Activated T-cell treated with anti-CD3 and anti-CD28 coated beads, Interleukin-2, amount 50 U/mL, for 72 hours (primary cell): ENCODE data around the gene WDPCP. TPM values are rescaled to one million over a fixed set of nuclear protein-coding genes. Genes with fewer than 3 reads are reported as not detected.
A peak's percentile ranks its signal among the peaks of the same experiment; 100 is the strongest.
"Not testable (repeated sequence)": the region's sequence is repeated elsewhere in the genome, so short reads cannot be mapped to it uniquely, and the experiment has no call there.

Source experiments
- ATAC-seq, 2 donors: fragments of 150-1000 bp; cut with Tn5 transposase; replicated peaks in 1 of 2; 2 replicates each; pipeline ENCODE4 v1.10.0; 2021; ENCODE audit warnings: moderate library complexity in 2 of 2, mild to moderate bottlenecking in 1 of 2
- DNase-seq, 2 donors: peaks; one replicate each; pipeline ENCODE4 v3.0.0; 2021 to 2022; ENCODE audit warnings: mixed read lengths in 1 of 2
- H3K27ac Mint-ChIP-seq: one replicate; pipeline ENCODE4 v1.8.0; 2022; ENCODE audit warnings: mild to moderate bottlenecking, moderate library complexity, mixed read lengths
- H3K27me3 Mint-ChIP-seq: one replicate; pipeline ENCODE4 v1.8.0; 2022; ENCODE audit warnings: low read depth, mixed read lengths
- H3K36me3 Mint-ChIP-seq, 2 donors: one replicate each; pipeline ENCODE4 v1.8.0; 2022; ENCODE audit warnings: mixed read lengths in 2 of 2, mild to moderate bottlenecking in 1 of 2; ENCODE audit not compliant: insufficient read depth in 2 of 2
- H3K4me1 Mint-ChIP-seq: one replicate; pipeline ENCODE4 v1.8.0; 2022; ENCODE audit warnings: low read depth, mixed read lengths
- H3K4me3 Mint-ChIP-seq, 2 donors: one replicate each; pipeline ENCODE4 v1.8.0; 2022; ENCODE audit warnings: mild to moderate bottlenecking in 2 of 2, mixed read lengths in 2 of 2, moderate library complexity in 2 of 2
- H3K9me3 Mint-ChIP-seq, 2 donors: one replicate each; pipeline ENCODE4 v1.8.0; 2022; ENCODE audit warnings: mixed read lengths in 2 of 2
- total RNA-seq, 2 donors: library from RNA; stranded (reverse); gene quantifications; one replicate each; pipeline ENCODE4 v1.2.3, GENCODE V29; 2022

Gene WDPCP
- total RNA-seq, 2 donors from 2014 or later: 7.0 to 10.0 TPM

DNA sequence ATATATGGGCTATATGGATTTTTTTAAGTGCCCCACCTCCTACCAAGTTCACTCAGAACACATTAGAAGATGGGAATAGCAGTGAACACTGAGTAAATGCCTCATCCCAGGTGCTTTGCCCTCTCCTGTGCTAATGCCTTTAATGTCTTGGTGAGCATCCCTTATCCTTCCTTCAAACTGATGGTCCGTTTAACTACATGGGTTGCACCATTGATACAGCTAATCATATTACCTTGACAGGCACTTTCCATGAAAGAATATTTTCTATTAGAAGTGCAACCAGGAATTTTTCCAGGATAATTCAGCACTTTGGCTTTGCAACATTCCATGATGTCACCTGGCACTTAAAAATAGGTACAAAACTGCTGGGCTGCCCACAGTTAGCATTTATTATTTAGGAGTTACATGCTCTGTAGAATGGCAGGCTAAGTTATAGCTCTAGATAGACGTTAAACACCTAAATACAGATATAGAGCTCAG lies 74.0 kb downstream of the WDPCP start:
- DNase-seq (no peak), ATAC-seq (no peak)
- Mint-ChIP-seq H3K27ac (no peak overlapping the region), H3K36me3 (peaks cover 10 to 12% of the 10 kb centered on the region in 2 donors), H3K9me3 (peaks cover 12 to 17% of the 10 kb centered on the region in 2 donors), H3K27me3 (no peaks in the 10 kb centered on the region), H3K4me1 (no peaks in the 10 kb centered on the region), H3K4me3 (no peak overlapping the region)

DNA sequence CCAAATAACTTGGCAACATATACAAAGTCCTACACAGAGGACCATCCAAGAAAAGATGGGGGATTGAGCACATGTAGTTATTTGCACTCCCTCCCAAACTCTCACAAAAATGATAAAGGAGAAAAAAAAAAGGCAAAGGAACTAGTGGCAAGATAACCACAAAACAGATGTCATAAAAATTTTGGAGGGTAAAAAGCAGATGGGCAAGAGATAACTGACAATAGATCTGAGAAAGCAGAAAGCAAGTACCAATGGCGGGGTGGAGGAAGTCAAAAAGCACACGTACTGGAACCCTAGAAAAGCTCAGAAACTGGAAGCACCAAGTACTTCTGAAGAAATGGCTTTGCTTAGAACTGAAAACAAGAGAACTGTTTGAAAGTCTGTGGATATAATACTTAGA lies 82.0 kb downstream of the WDPCP start:
- no peak for ATAC-seq
- Mint-ChIP-seq H3K36me3 (peaks cover 18 to 19% of the 10 kb centered on the region in 2 donors), H3K27me3 (no peaks in the 10 kb centered on the region)

DNA sequence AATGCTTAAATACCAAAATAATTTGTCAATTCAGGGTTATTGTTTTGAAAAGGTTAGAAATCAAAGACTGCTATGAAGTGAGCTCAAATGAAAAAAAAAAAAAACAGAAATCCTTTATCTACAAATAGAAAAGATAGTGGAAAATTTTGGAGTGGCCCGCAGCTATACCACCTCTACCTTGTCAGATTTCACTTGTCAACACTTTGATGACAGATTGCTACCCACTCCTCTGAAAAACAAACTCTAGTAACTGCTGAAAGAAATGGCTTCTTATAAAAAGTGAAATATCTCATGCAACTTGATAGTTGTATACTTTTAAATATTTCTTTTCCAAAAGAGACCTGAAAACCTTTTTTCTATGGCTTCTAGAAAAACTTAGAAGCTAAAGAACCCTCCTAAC lies 84.5 kb downstream of the WDPCP start:
- Mint-ChIP-seq H3K27ac (no peak overlapping the region), H3K36me3 (peaks cover 3% of the 10 kb centered on the region in 2 donors), H3K4me3 (no peak overlapping the region), H3K4me1 (peaks cover 9% of the 10 kb centered on the region), H3K27me3 (no peaks in the 10 kb centered on the region), H3K9me3 (peaks cover 5 to 7% of the 10 kb centered on the region in 2 donors)
- ATAC-seq (no peak), DNase-seq (no peak)

More for the DNA sequence above, 82.0 kb downstream of the WDPCP start:
- no peak for DNase-seq
- Mint-ChIP-seq H3K9me3 (peaks cover 15 to 16% of the 10 kb centered on the region in 2 donors), H3K4me1 (peaks cover 9% of the 10 kb centered on the region), H3K4me3 (peak overlapping the region; percentile 11 to 39), H3K27ac (peak overlapping the region; percentile 17)

DNA sequence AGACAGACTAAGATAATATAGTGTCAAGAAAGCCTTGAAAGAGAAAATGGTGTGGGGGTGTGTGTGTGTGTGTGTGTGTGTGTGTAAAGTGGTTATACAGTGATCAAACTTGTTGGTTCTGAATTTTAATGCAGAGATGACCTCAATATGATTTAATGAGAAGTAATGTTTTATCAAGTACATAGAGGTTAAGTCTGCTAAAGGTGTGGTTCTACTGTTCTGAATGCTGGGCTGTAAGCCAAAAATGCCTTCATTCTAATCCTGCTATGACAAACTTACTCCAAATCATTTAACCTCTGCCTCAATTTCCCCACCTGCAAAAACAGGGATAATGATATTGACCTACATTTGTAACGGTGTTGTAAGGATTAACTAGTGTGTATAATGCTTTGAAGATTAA lies 87.9 kb downstream of the WDPCP start:
- ATAC-seq (no peak), DNase-seq (no peak)
- no peaks in the 10 kb centered on the region for H3K4me1 Mint-ChIP-seq
- no peaks in the 10 kb centered on the region for H3K27me3 Mint-ChIP-seq
- H3K36me3 Mint-ChIP-seq: no peaks in the 10 kb centered on the region
- no peak overlapping the region for H3K4me3 Mint-ChIP-seq
- no peak overlapping the region for H3K27ac Mint-ChIP-seq
- H3K9me3 Mint-ChIP-seq: no peaks in the 10 kb centered on the region

DNA sequence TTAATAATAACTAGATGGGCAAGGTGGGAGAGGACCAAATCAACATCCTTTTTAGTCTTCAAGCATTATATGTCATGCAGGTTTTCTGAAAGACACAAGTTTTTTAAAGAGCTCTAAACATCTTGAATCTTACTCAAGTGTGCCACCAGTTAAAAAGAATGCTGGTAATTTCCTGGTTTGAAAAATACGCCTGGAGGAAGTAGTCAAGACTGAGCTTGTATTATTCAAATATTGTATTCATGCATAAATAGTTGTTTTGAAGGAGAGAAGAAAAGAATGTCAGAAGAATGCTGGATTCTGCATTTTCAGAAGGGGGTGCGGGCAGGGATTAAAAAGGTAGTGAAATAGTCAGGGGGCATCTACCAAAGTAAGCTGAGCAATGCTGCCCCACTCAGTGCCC lies 90.7 kb downstream of the WDPCP start:
- H3K27me3 Mint-ChIP-seq: no peaks in the 10 kb centered on the region
- no peaks in the 10 kb centered on the region for H3K4me1 Mint-ChIP-seq
- peaks cover 0 to 2% of the 10 kb centered on the region in 2 donors for H3K36me3 Mint-ChIP-seq
- H3K27ac Mint-ChIP-seq: no peak overlapping the region
- H3K4me3 Mint-ChIP-seq: no peak overlapping the region
- peaks cover 0 to 1% of the 10 kb centered on the region in 2 donors for H3K9me3 Mint-ChIP-seq
- ATAC-seq (no peak), DNase-seq (no peak)

DNA sequence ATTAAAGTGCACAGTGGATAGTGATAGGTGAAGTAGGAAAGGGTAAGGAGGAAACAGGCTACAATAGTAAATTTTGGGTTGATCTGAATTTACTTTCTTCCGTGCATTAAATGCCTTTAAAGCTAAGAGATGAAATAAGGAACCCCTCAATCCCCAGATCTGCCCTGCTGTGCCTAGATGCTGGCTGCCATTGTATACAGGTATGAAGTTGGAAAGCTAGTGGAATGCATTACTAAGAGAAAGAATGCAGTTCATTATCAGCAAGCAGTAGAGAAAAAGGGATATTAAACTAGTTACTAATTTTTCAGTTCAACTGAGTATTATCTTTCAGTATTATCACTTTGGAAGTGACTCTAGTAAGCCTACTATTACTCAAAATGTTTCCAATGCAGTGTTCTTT lies 93.3 kb downstream of the WDPCP start:
- H3K4me3 Mint-ChIP-seq: no peak overlapping the region
- H3K27me3 Mint-ChIP-seq: no peaks in the 10 kb centered on the region
- no peak for DNase-seq
- H3K36me3 Mint-ChIP-seq: peaks cover 0 to 2% of the 10 kb centered on the region in 2 donors
- no peak for ATAC-seq
- H3K9me3 Mint-ChIP-seq: peaks cover 0 to 1% of the 10 kb centered on the region in 2 donors
- H3K4me1 Mint-ChIP-seq: no peaks in the 10 kb centered on the region
- H3K27ac Mint-ChIP-seq: no peak overlapping the region

DNA sequence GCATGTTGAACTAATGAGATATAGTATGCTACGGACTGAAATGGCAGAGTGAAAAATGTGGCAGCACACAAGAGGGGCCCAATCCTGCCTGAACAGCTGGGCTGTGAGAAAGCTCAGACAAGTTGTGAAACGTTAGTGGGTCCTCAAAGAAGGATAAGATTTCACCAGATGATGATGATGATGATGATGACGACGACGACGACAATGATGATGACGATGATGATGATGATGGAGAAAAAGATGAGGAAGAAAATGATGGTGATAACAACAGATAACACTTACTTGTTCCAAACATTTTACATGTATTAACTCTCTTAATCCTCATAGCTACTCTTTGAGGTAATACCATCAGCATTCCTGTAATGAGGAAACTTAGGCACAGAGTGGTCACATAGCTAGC lies 94.2 kb downstream of the WDPCP start:
- Mint-ChIP-seq H3K36me3 (peaks cover 0 to 2% of the 10 kb centered on the region in 2 donors), H3K27me3 (no peaks in the 10 kb centered on the region), H3K9me3 (peaks cover 0 to 1% of the 10 kb centered on the region in 2 donors), H3K4me3 (no peak overlapping the region), H3K4me1 (no peaks in the 10 kb centered on the region), H3K27ac (no peak overlapping the region)
- ATAC-seq (no peak), DNase-seq (no peak)

DNA sequence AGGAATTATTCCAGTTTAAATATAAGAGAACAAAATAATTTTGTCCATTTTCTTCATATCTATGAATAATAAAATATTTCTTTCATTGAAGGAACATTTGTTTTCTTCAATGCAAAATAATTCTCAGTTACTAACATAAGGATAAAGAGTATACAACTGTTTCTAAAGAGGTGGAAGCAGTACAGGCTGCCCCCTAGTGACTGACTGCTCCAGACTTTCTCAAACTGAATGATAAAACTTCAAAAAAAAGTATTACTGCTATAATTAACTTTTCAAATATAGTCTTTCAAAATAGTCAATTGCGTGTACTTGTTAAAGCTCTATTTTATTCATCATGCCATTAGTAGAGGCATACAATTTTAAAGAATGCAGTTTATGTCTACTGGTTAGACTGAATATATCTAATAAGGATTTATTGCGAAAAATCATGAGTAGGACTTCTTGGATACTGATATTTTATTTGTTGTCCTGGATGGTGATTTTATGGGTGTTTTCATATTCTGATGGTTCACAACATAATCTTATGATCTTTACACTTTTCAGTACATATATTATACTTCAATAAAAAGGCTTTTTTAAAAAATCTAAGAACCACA lies 100.1 kb downstream of the WDPCP start:
- no peaks in the 10 kb centered on the region for H3K4me1 Mint-ChIP-seq
- ATAC-seq (no peak), DNase-seq (peak in 1 of 2 donors; percentile 19)
- H3K9me3 Mint-ChIP-seq: no peaks in the 10 kb centered on the region
- H3K27me3 Mint-ChIP-seq: no peaks in the 10 kb centered on the region
- H3K4me3 Mint-ChIP-seq: no peak overlapping the region
- no peak overlapping the region for H3K27ac Mint-ChIP-seq
- H3K36me3 Mint-ChIP-seq: no peaks in the 10 kb centered on the region

DNA sequence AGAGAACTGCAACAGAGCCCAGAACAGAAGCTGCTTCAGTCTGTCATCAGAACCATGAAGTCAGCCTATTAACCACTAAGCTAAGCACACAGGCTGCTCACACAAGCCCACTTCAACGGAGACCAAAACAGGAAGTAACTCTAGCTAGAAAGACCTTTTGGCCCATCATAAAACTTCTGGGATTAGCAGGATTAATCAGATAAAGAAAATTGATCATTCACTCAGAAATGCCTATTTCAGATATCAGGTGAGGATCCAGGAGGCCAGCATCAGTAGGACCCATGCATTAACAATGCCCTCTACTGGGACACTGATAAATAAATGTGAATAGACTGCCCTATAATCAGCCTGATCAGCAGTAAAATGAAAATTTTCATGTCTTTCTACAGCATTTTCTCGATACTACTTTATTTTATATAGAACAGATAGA lies 101.4 kb downstream of the WDPCP start:
- DNase-seq (no peak), ATAC-seq (no peak)
- Mint-ChIP-seq H3K4me1 (no peaks in the 10 kb centered on the region), H3K4me3 (no peak overlapping the region), H3K9me3 (no peaks in the 10 kb centered on the region), H3K27ac (no peak overlapping the region), H3K36me3 (no peaks in the 10 kb centered on the region), H3K27me3 (no peaks in the 10 kb centered on the region)

DNA sequence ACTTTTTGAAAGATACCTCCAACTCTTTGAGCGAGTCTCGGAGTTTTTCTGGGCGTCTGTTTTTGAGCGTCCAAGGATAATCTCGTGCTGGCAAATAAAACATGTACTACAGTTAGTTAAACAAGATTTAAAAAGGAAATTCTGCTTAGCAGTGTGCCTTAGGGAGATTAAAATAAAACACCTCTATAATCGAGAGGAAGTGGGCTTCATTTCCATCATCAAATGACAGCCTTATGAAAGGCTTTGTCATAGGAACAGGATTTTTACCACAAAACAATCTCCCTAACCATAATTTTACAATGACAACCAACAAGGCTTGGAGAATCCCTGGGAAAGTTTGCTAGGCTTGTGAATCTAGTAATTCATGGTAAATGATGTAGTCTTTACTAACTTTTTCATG lies 103.4 kb downstream of the WDPCP start:
- DNase-seq: no peak
- Mint-ChIP-seq H3K4me3 (no peak overlapping the region), H3K27ac (no peak overlapping the region), H3K36me3 (no peaks in the 10 kb centered on the region), H3K27me3 (no peaks in the 10 kb centered on the region), H3K4me1 (no peaks in the 10 kb centered on the region), H3K9me3 (no peaks in the 10 kb centered on the region)
- ATAC-seq: no peak

DNA sequence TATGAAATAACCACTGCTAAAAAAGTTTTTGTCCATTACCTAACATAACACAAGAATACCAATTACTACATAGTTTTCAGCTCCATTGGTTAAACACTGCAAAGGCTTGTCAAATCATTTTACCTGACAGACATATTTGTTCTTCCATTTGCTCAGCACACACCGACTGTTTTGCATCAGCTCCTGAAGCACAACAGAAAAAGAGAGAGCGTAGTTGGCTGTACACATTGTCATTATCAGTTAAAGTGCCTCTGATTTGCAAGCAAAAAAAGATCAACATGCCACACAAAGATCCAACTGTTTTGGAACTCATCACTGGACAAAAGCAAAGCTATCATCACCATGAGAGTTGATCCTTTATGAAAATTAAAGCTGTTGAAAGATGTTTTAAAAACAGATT lies 103.8 kb downstream of the WDPCP start:
- Mint-ChIP-seq H3K27ac (no peak overlapping the region), H3K4me1 (no peaks in the 10 kb centered on the region), H3K4me3 (no peak overlapping the region), H3K27me3 (no peaks in the 10 kb centered on the region), H3K36me3 (no peaks in the 10 kb centered on the region), H3K9me3 (no peaks in the 10 kb centered on the region)
- ATAC-seq: no peak
- no peak for DNase-seq

DNA sequence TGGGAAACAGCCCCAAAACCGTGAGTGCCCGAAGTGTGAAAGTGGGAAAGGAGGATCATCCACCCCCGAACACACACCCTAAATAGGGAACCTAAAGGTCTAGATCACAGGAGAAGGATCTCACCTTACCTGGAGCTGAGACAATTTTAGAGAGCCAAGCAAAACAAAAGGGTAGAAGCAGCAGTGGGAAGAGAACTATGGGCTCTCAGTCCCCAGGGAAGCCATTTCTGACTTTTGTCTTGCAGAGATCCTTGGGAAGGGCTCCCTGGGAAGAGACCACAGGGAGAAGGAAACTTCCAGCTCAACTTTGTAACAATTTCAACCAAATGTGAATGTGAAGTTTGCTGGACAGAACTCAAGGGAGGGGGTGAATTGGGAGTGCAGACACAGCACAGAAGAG lies 110.6 kb downstream of the WDPCP start:
- H3K9me3 Mint-ChIP-seq: peaks cover 2 to 3% of the 10 kb centered on the region in 2 donors
- ATAC-seq (no peak), DNase-seq (no peak)
- H3K4me3 Mint-ChIP-seq: no peak overlapping the region
- no peaks in the 10 kb centered on the region for H3K27me3 Mint-ChIP-seq
- peaks cover 0 to 2% of the 10 kb centered on the region in 2 donors for H3K36me3 Mint-ChIP-seq
- no peak overlapping the region for H3K27ac Mint-ChIP-seq
- H3K4me1 Mint-ChIP-seq: no peaks in the 10 kb centered on the region

DNA sequence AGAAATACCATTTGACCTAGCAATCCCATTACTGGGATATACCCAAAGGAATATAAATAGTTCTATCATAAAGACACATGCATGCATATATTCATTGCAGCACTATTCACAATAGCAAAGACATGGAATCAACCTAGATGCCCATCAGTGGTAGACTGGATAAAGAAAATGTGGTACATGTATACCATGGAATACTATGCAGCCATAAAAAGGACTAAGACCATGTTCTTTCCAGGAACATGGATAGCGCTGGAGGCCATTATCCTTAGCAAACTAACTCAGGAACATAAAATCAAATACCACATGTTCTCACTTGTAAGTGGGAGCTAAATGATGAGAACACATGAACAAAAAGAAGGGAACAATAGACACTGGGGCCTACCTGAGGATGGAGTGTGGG lies 119.0 kb downstream of the WDPCP start:
- not testable (repeated sequence) for H3K27me3 Mint-ChIP-seq

DNA sequence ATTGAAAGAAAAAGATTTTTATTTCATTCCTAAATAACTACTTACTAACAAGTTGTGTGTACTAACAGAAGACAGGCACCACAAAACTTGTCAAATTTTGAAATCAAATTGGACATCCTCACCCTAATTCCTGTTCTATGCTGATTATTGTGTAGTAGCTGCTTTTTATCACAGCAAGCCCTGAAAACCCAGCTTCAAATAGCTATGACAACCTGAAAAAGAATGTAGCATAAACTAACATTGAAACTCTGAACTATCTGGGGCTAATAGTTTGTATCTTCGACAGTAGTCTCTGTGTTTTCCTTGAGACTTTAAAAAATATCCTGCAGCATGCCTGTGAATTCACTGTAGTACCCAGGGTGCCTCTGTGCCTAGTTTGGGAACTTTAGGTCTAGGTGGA lies 122.6 kb downstream of the WDPCP start:
- Mint-ChIP-seq H3K4me3 (no peak overlapping the region), H3K9me3 (peaks cover 8 to 10% of the 10 kb centered on the region in 2 donors), H3K27me3 (no peaks in the 10 kb centered on the region), H3K36me3 (peaks cover 9 to 13% of the 10 kb centered on the region in 2 donors), H3K4me1 (no peaks in the 10 kb centered on the region), H3K27ac (no peak overlapping the region)
- no peak for ATAC-seq
- no peak for DNase-seq

More for the DNA sequence above, 119.0 kb downstream of the WDPCP start:
- not testable (repeated sequence) for DNase-seq, H3K4me3 Mint-ChIP-seq, H3K4me1 Mint-ChIP-seq, H3K36me3 Mint-ChIP-seq, ATAC-seq, H3K27ac Mint-ChIP-seq
- peaks cover 7 to 10% of the 10 kb centered on the region in 2 donors for H3K9me3 Mint-ChIP-seq
